OCI-LY7 (cell line): Measurements from ENCODE around the gene CBX8. TPM values are rescaled to one million over a fixed set of nuclear protein-coding genes. Genes with fewer than 3 reads are reported as not detected.

Experiments used
- BruUV-seq: library from RNA; stranded (reverse); fragments of 400-500 nt; replicated peaks from 2 replicates; lab custom pipeline; 2021; lab: Mats Ljungman, UMichigan
- CTCF ChIA-PET: fragments of 300-600 bp; sonication (Branson Sonifier 250); formaldehyde crosslinking; loops from one replicate; lab custom pipeline; 2022; ENCODE audit warnings: antibody characterized with exemption; ENCODE audit not compliant: unreplicated experiment; lab: Charles Lee
- POLR2A ChIA-PET: fragments of 300-600 bp; sonication (Branson Sonifier 250); formaldehyde crosslinking; loops from one replicate; lab custom pipeline; 2022; ENCODE audit warnings: antibody characterized with exemption; lab: Charles Lee
- DNase-seq: peaks from one replicate; pipeline ENCODE4 v3.0.0-alpha.2; 2015; ENCODE audit warnings: low spot score
- H2AFZ ChIP-seq: fragments of 200-600 bp; sonication (generic), shearing (Covaris generic); 2 replicates; pipeline ENCODE4 v1.6.1; 2014; ENCODE audit warnings: mild to moderate bottlenecking, antibody characterized with exemption, low read length, moderate library complexity
- H3K27ac ChIP-seq: fragments of 200-600 bp; sonication (generic); 2 replicates; pipeline ENCODE4 v1.5.1; 2014; ENCODE audit warnings: mixed run types, low read depth, mild to moderate bottlenecking, moderate library complexity, low read length, inconsistent platforms; ENCODE audit not compliant: poor library complexity, severe bottlenecking
- H3K36me3 ChIP-seq: fragments of 200-600 bp; sonication (generic); 2 replicates; pipeline ENCODE4 v1.6.1; 2014; ENCODE audit warnings: mild to moderate bottlenecking, antibody characterized with exemption, low read length, moderate library complexity, mixed read lengths; ENCODE audit not compliant: insufficient read depth
- H3K4me1 ChIP-seq: fragments of 200-600 bp; sonication (generic); 2 replicates; pipeline ENCODE4 v1.5.1; 2014; ENCODE audit warnings: mild to moderate bottlenecking, low read length; ENCODE audit not compliant: insufficient read depth, poor library complexity, severe bottlenecking
- H3K4me2 ChIP-seq: fragments of 200-600 bp; sonication (generic); 2 replicates; pipeline ENCODE4 v1.6.1; 2014; ENCODE audit warnings: mild to moderate bottlenecking, low read length
- H3K4me3 ChIP-seq: fragments of 200-600 bp; sonication (generic); 2 replicates; pipeline ENCODE4 v1.5.1; 2014; ENCODE audit warnings: mild to moderate bottlenecking, low read depth, low read length; ENCODE audit not compliant: poor library complexity, severe bottlenecking
- H3K79me2 ChIP-seq: fragments of 200-600 bp; sonication (generic); 2 replicates; pipeline ENCODE4 v1.6.1; 2016; ENCODE audit warnings: low read depth, mild to moderate bottlenecking, low read length, moderate library complexity, mixed read lengths; ENCODE audit not compliant: insufficient read depth
- H3K9me2 ChIP-seq: fragments of 200-600 bp; sonication (generic); 2 replicates; pipeline ENCODE4 v1.6.1; 2016; ENCODE audit warnings: mild to moderate bottlenecking, low read length, mixed read lengths; ENCODE audit not compliant: insufficient read depth
- H3K9me3 ChIP-seq: fragments of 200-600 bp; sonication (generic); 2 replicates; pipeline ENCODE4 v1.6.1; 2014; ENCODE audit warnings: mild to moderate bottlenecking, mixed run types, low read length, mixed read lengths
- H4K20me1 ChIP-seq: fragments of 200-600 bp; sonication (generic); 2 replicates; pipeline ENCODE4 v1.6.1; 2014; ENCODE audit warnings: mild to moderate bottlenecking, antibody characterized with exemption, low read length, moderate library complexity, mixed read lengths; ENCODE audit not compliant: insufficient read depth
- EZH2phosphoT487 ChIP-seq: fragments of 200-600 bp; sonication (generic); IDR thresholded peaks from 2 replicates; pipeline ENCODE4 v1.6.1; 2018; ENCODE audit warnings: low read depth, borderline replicate concordance, mild to moderate bottlenecking, mixed run types, antibody characterized with exemption, low read length, moderate library complexity, mixed read lengths
- intact Hi-C: fragments of 100-400 bp; cut with micrococcal nuclease; formaldehyde crosslinking; loops from one replicate; pipeline ENCODE4 v1.10.0; 2022; ENCODE audit not compliant: unreplicated experiment
- total RNA-seq, 2 experiments: library from RNA; depleted of rRNA in 1 of 2; stranded (reverse); fragments of >200 nt in 1 of 2; shearing (Covaris generic) in 1 of 2; gene quantifications; 2 replicates each; pipeline ENCODE4 v1.2.3, GENCODE V29; 2014 to 2022
- TF ChIP-seq, protein P1 (sequence below): fragments of 200-600 bp; sonication (generic); conservative IDR thresholded peaks from 2 replicates; pipeline ENCODE4 v1.5.1; 2014; ENCODE audit warnings: mild to moderate bottlenecking, antibody characterized with exemption, low read length, moderate library complexity, mixed read lengths

Gene CBX8
- total RNA-seq, 2 experiments from 2014 or later = 7.5 to 16.3 TPM

DNA sequence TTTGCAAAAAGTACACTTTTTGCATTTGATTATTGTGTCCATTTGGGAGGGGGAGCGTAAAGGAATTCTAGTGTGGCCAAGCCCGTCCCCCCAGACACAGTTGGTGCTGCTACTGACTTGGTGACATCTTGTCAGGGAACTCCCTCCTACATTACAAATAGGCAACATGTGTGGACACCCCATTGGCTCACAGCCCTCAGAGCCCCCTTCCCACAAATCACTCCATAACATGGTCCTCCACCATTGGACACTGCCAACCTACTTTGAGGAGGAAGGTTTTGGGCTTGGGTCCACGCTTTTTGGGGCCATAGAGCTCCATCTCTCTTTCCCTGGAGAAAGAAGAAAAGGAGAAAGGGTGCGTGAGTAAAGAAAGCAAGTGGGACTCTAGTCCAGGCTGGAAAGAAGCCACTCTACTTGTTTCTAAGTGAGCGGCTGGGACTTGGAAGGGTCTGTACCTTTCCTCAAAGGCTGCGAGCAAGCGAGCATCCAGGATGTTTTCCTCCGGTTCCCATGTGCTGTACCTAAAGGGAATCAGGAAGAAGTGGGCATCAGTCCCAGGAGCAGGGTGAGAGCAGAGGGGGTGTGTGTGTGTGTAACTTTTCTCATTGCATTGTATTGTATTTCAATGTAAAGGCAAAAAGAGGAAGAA is 958 bp downstream of the CBX8 start:
- Histone ChIP-seq H3K27ac (peak overlapping the region; percentile 53), H3K9me3 (no peaks in the 10 kb centered on the region), H3K4me2 (peak overlapping the region; percentile 87), H3K4me3 (peak overlapping the region; percentile 87), H2AFZ (peak overlapping the region; percentile 62; the same call in 1 of the 2 replicates), H3K4me1 (peaks cover 47% of the 10 kb centered on the region), H3K79me2 (peaks cover 9% of the 10 kb centered on the region; the same call in 1 of the 2 replicates), H3K9me2 (no peaks in the 10 kb centered on the region), H3K36me3 (peaks cover 8% of the 10 kb centered on the region), H4K20me1 (no peaks in the 10 kb centered on the region)
- intact Hi-C loops = loop anchor here (2.0 to 5.0 kb wide), 2 partner anchors 17 to 466 kb away; partner anchors contain the start of genes CBX2 and RNF213
- TF ChIP-seq, protein P1, sequence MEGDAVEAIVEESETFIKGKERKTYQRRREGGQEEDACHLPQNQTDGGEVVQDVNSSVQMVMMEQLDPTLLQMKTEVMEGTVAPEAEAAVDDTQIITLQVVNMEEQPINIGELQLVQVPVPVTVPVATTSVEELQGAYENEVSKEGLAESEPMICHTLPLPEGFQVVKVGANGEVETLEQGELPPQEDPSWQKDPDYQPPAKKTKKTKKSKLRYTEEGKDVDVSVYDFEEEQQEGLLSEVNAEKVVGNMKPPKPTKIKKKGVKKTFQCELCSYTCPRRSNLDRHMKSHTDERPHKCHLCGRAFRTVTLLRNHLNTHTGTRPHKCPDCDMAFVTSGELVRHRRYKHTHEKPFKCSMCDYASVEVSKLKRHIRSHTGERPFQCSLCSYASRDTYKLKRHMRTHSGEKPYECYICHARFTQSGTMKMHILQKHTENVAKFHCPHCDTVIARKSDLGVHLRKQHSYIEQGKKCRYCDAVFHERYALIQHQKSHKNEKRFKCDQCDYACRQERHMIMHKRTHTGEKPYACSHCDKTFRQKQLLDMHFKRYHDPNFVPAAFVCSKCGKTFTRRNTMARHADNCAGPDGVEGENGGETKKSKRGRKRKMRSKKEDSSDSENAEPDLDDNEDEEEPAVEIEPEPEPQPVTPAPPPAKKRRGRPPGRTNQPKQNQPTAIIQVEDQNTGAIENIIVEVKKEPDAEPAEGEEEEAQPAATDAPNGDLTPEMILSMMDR = no peak
- TF ChIP-seq EZH2phosphoT487 = no peak
- no peak for DNase-seq
- CTCF ChIA-PET = interaction anchor here (0.6 kb wide), 1 partner anchor 1644 kb away, joined by 3 read pairs; no protein-coding TSS in a partner anchor
- BruUV-seq = no TSS peak
- POLR2A ChIA-PET = interaction anchor here (0.6 kb wide), 1 partner anchor 19 kb away, joined by 3 read pairs; no protein-coding TSS in a partner anchor

DNA sequence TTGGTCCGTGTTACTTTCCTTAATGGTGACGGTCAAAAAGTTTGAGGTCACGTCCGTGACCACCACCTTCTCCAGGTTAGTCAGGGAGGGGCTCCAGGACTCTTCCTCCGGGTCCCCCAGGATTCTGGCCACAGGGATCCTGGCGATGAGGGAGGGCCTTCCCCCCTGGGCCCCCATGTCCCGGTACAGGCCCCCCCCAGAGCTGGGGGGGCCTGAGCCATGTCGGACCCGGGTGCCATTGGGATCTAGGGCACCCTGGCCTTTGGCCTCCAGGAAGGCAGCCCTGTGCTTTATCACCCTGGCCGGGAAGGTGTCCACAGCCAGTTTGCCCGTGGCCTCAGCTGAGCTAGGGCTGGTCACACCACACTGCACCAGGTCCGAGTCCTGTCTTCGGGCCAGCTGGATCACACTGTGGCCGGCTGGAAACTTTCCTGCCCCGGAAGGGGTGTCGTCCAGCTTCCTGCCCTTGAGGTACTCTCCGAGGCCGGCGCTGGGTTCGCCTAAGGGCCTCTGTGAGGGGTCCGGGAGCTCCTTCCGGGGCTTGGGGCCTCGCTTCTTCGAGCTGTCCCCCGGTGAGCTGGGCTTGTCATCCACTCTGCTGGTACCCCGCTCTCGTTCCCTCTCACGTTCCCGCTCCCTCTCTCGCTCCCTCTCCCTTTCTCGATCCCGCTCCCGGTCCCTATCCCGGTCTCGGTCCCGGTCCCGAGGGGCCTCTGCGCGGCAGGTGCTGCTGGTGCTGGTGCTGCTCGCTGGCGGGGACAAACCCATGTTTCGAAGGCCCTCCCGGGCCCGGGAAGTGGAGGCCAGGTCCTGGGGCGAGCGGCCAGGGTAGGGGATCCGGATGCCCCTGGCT is 2.0 kb downstream of the CBX8 start:
- no peak for DNase-seq
- Histone ChIP-seq H3K27ac (no peak overlapping the region), H2AFZ (no peak overlapping the region), H3K9me2 (no peaks in the 10 kb centered on the region), H3K4me3 (no peak overlapping the region), H3K4me2 (peak overlapping the region; percentile 6; the same call in 1 of the 2 replicates), H3K4me1 (peaks cover 37% of the 10 kb centered on the region), H3K79me2 (peaks cover 9% of the 10 kb centered on the region; the same call in 1 of the 2 replicates), H3K36me3 (peaks cover 8% of the 10 kb centered on the region), H3K9me3 (no peaks in the 10 kb centered on the region), H4K20me1 (no peaks in the 10 kb centered on the region)
- no peak for TF ChIP-seq EZH2phosphoT487
- TF ChIP-seq, protein P1 = no peak
- POLR2A ChIA-PET = interaction anchor here (0.6 kb wide), 1 partner anchor 858 kb away, joined by 3 read pairs; no protein-coding TSS in a partner anchor
- BruUV-seq = no TSS peak
- intact Hi-C loops = loop anchor here (5.0 kb wide), 1 partner anchor 467 kb away; the partner anchor contains the start of gene RNF213
- CTCF ChIA-PET = no interaction called here
